Measurements from ENCODE around the gene OSTF1. TPM values are rescaled to one million over a fixed set of nuclear protein-coding genes. Genes with fewer than 3 reads are reported as not detected.

The OSTF1 gene
- total and polyA plus RNA-seq, 12 donors, result 15.8 to 37.7 (median 20.7) TPM

- Histone ChIP-seq H3K36me3 (peaks cover 0 to 6% (median 0%) of the 10 kb centered on the region in 9 donors), H3K27ac (no peak overlapping the region), H3K9me3 (no peaks in the 10 kb centered on the region), H3K27me3 (no peaks in the 10 kb centered on the region), H3K4me3 (no peak overlapping the region), H3K4me1 (peaks cover 0 to 4% (median 0%) of the 10 kb centered on the region in 9 donors)
- 87 to 93% methylated on average over 2 of the region's 2 CpGs for WGBS, 2 donors
- DNase-seq (no peak), ATAC-seq (no peak)
- TF ChIP-seq CTCF (IDR thresholded peaks at IDR 0.05), result no peak
- intact Hi-C loops (cut with DNase I), result no loop called here
Measured at GRCh38 chr9:75188756-75189155, 100.4 kb downstream of the OSTF1 start.

GRCh38 chr9:75190762-75191161 is 102.4 kb downstream of the OSTF1 start:
- H3K27me3 ChIP-seq, result no peaks in the 10 kb centered on the region
- ATAC-seq (no peak), DNase-seq (no peak)
- intact Hi-C loops (cut with DNase I), result loop anchor here in 3 of 10 donors (10.0 kb wide), 2 partner anchors 674 to 1114 kb away; no protein-coding TSS in a partner anchor
- no peak for TF ChIP-seq CTCF (IDR thresholded peaks at IDR 0.05)
- 78 to 81% methylated on average over 2 of the region's 2 CpGs for whole genome bisulfite sequencing, 2 donors
- no peaks in the 10 kb centered on the region for H3K36me3 ChIP-seq
- H3K4me3 ChIP-seq, result no peak overlapping the region
- no peaks in the 10 kb centered on the region for H3K9me3 ChIP-seq
- no peaks in the 10 kb centered on the region for H3K4me1 ChIP-seq
- no peak overlapping the region for H3K27ac ChIP-seq

Other genes starting within 250 kb of the OSTF1 start
- gene TRPM6, start 200.6 kb upstream of the OSTF1 start, total RNA-seq, result under 1 TPM; 0.11 to 0.60 (median 0.21) TPM
- gene TRPM6, start 200.6 kb upstream of the OSTF1 start, polyA plus RNA-seq, result under 1 TPM; 0.10 to 0.22 TPM
- 1 to 10 TPM in 9 of 10 donors, under 1 TPM in 1; 0.96 to 2.9 (median 1.9) TPM for gene C9orf40, start 135.6 kb upstream of the OSTF1 start, total RNA-seq
- gene C9orf40, start 135.6 kb upstream of the OSTF1 start, polyA plus RNA-seq, result 1 to 10 TPM; 1.7 to 2.0 TPM
- 10 to 100 TPM in 9 of 10 donors, 1 to 10 TPM in 1; 9.5 to 13.6 (median 12.0) TPM for gene CARNMT1, start 60.2 kb upstream of the OSTF1 start, total RNA-seq
- gene CARNMT1, start 60.2 kb upstream of the OSTF1 start, polyA plus RNA-seq, result 1 to 10 TPM; 2.6 to 2.8 TPM
- 10 to 100 TPM in 6 of 10 donors, 1 to 10 TPM in 4; 4.7 to 15.9 (median 11.2) TPM for gene NMRK1, start 359 bp upstream of the OSTF1 start, total RNA-seq
- 10 to 100 TPM; 12.6 to 51.6 TPM for gene NMRK1, start 359 bp upstream of the OSTF1 start, polyA plus RNA-seq

All from heart right ventricle (tissue), 16 donors.